BLaER1 treated with 17β-estradiol and CSF1 and Interleukin-3, amounts not matched to agents 10 nM and 100 nM (cell line): ENCODE measurements around the gene ALDH7A1.

Experiments used
- H3K27ac ChIP-seq, 11 experiments: shearing (Covaris generic); formaldehyde crosslinking; 2 replicates each; pipeline ENCODE4 v1.8.1; 2022
- H3K27me3 ChIP-seq, 11 experiments: shearing (Covaris generic); formaldehyde crosslinking; 2 replicates each; pipeline ENCODE4 v1.8.1; 2022
- H3K36me3 ChIP-seq, 11 experiments: shearing (Covaris generic); formaldehyde crosslinking; 2 replicates each; pipeline ENCODE4 v1.8.1; 2022
- H3K4me1 ChIP-seq, 10 experiments: shearing (Covaris generic); formaldehyde crosslinking; 2 replicates each; pipeline ENCODE4 v1.8.1; 2022
- H3K4me2 ChIP-seq, 11 experiments: shearing (Covaris generic); formaldehyde crosslinking; 2 replicates each; pipeline ENCODE4 v1.8.1; 2022
- H3K4me3 ChIP-seq, 10 experiments: shearing (Covaris generic); formaldehyde crosslinking; 2 replicates each; pipeline ENCODE4 v1.8.1; 2022
- H3K9ac ChIP-seq, 11 experiments: shearing (Covaris generic); formaldehyde crosslinking; 2 replicates each; pipeline ENCODE4 v1.8.1; 2022
- H3K9me3 ChIP-seq, 11 experiments: shearing (Covaris generic); formaldehyde crosslinking; replicated peaks in 1 of 11; 2 replicates each; pipeline ENCODE4 v1.8.1; 2022
- H4K20me1 ChIP-seq, 11 experiments: shearing (Covaris generic); formaldehyde crosslinking; 2 replicates each; pipeline ENCODE4 v1.8.1; 2022
- Cebpa-rat ChIP-seq, 11 experiments: shearing (Covaris generic); IDR thresholded peaks; 2 replicates each; pipeline ENCODE4 v1.8.1; 2022

The ALDH7A1 gene

DNA sequence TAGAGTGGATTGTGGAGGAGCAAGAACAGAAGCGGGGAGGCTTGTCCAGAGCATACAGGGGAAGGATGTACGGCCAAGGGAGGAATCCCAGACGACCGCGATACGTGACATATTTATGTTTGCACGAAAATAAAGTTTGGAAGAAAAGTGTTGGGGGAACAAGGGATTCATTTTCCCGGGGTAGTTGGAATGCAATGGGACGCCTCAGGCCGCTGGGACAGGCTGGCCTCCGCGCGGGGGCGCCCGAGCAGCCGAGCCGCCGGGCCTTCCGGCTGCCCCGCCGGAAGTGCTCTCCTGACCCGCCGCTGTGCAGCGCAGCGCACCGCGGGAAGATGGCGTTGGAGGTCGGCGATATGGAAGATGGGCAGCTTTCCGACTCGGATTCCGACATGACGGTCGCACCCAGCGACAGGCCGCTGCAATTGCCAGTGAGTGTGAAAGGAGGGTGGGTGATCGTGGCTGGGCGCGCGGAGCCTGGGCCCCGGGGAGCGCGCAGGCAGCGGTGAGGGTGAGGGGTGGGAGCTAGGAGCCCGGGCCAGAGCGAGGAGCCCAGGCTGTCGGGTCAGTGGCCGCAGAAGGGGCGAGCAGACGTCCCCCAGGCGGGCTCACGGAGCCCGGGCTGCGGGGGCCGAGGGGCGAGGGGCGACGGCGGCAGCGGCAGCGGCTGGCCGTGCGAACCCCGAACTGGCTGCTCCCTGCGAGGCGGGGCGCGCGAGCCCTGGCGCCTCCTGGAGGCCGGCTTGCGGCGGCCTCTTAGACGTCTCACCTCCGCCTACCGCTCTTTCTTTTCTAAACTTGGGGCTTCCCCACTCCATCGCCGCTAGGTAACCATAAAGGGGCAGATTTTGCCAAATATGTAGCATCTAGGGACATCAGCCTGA lies 5.9 kb upstream of the ALDH7A1 start, which contains the start of gene PHAX:
TSS of gene PHAX (plus strand) at position 317 of the 881 bp plus-strand sequence. CDS start at position 333, 16 bp downstream.
- H3K36me3 ChIP-seq = peaks cover 25 to 34% (median 30%) of the 10 kb centered on the region in 11 experiments
- peak within 1 kb of the TSS; percentile 78 to 98 (median 89) for H3K4me2 ChIP-seq
- peaks cover 20 to 51% (median 23%) of the 10 kb centered on the region in 10 experiments; a peak in 19 of 20 replicates for H3K4me1 ChIP-seq
- H3K9ac ChIP-seq = peak within 1 kb of the TSS; percentile 87 to 95 (median 91)
- no peak for TF ChIP-seq Cebpa-rat (IDR thresholded peaks at IDR 0.05)
- H3K27ac ChIP-seq = peak within 1 kb of the TSS; percentile 72 to 94 (median 86)
- peaks cover 0 to 47% (median 39%) of the 10 kb centered on the region in 11 experiments; a peak in 19 of 22 replicates for H4K20me1 ChIP-seq
- H3K9me3 ChIP-seq = peaks cover 0 to 10% (median 7%) of the 10 kb centered on the region in 11 experiments; a peak in 10 of 22 replicates
- peak within 1 kb of the TSS; percentile 75 to 100 (median 94) for H3K4me3 ChIP-seq
- peaks cover under 1 to 7% (median 4%) of the 10 kb centered on the region in 11 experiments; a peak in 19 of 22 replicates for H3K27me3 ChIP-seq

DNA sequence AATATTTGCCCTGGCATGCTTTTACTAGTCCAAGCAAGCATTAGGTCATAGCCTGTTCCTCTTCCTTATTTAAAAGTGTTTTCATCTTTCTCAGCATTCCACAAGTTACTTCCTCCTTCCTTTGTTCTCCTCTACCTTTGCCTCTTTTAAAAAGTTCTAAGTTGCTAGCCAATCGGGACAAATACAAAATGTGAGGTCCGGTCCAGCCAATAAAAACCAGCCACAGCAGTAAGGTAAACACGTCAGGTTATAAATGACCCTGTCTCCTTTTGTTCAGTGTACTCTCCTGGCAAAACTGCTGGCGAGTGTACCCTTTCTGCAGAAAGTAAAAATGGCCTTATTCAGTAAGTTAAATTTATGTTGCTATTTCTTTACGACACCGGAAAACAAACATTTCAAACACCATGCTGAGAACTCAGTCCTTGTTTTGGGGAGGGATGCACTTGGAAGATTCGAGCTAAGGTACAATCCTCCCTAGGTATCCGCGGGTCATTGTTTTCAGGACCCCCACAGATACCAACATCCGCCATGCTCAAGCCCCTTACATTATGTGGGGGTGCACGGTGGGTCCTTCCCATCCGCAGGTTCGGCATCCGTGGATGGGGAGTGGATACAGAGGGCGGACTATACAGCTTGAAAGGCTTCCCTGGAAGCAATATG lies 5.1 kb upstream of the ALDH7A1 start:
- peak overlapping the region; percentile 75 to 100 (median 94); a peak in 18 of 20 replicates for H3K4me3 ChIP-seq
- H3K9me3 ChIP-seq = peaks cover 0 to 14% (median 8%) of the 10 kb centered on the region in 11 experiments; a peak in 10 of 22 replicates
- peaks cover 18 to 26% (median 22%) of the 10 kb centered on the region in 11 experiments for H3K36me3 ChIP-seq
- H3K9ac ChIP-seq = peak overlapping the region in 2 of 11 experiments; percentile 90 to 93; a peak in 2 of 22 replicates
- H3K27ac ChIP-seq = peak overlapping the region in 6 of 11 experiments; percentile 34 to 88 (median 85); a peak in 9 of 22 replicates
- H3K27me3 ChIP-seq = peaks cover 9 to 14% (median 12%) of the 10 kb centered on the region in 11 experiments
- H3K4me2 ChIP-seq = peak overlapping the region in 5 of 11 experiments; percentile 0 to 65 (median 21); a peak in 7 of 22 replicates
- peaks cover 13 to 43% (median 20%) of the 10 kb centered on the region in 10 experiments; a peak in 19 of 20 replicates for H3K4me1 ChIP-seq
- peaks cover 0 to 39% (median 32%) of the 10 kb centered on the region in 11 experiments; a peak in 16 of 22 replicates for H4K20me1 ChIP-seq

DNA sequence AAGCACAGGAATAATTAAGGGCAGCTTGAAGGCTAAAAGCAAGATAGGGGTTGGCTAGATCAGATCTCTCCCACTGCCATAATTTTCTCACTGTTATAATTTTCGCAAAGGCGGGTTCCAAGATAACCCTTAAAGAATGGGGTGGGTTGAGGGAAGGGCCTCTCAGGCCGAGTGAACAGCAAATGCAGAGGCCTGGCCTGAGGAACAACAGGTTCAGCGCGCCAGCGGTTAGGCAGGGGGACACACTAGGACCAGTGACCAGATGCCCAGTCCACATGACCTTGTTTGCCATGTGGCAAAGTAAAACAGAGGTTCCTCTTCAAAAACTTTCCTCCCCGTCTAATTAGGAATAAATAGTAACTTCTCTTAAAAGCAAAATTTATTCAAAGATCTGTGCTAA lies 4.5 kb upstream of the ALDH7A1 start:
- peaks cover 0 to 33% (median 28%) of the 10 kb centered on the region in 11 experiments; a peak in 14 of 22 replicates for H4K20me1 ChIP-seq
- peak overlapping the region in 5 of 11 experiments; percentile 15 to 88 (median 59); a peak in 8 of 22 replicates for H3K27ac ChIP-seq

DNA sequence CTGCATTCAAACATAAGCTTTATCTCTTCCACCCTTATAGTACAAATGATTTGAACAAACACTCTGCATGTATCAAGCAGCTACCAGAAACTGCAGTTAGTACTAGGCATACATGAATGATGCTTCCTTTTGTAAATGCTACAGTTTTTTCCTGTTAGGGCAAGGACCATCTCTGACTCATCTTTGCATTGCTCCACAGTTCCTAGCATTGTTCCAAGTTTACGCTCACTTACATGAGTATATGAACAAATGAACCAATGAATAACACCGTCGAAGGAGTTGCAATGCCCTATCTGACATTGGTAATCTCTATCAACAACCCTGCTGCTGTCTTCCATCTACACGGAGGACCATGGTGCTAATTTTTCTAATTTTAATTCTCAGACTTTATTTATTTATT lies 2.1 kb upstream of the ALDH7A1 start:
- H3K27ac ChIP-seq = no peak overlapping the region
- peaks cover 0 to 9% (median 8%) of the 10 kb centered on the region in 11 experiments; a peak in 12 of 22 replicates for H4K20me1 ChIP-seq
- no peak overlapping the region for H3K4me3 ChIP-seq
- H3K4me1 ChIP-seq = peaks cover 13 to 41% (median 23%) of the 10 kb centered on the region in 10 experiments; a peak in 19 of 20 replicates
- H3K9ac ChIP-seq = no peak overlapping the region
- H3K36me3 ChIP-seq = peaks cover 0 to 3% (median 0%) of the 10 kb centered on the region in 11 experiments; a peak in 4 of 22 replicates
- H3K27me3 ChIP-seq = peaks cover 21 to 37% (median 30%) of the 10 kb centered on the region in 11 experiments
- TF ChIP-seq Cebpa-rat (IDR thresholded peaks at IDR 0.05) = no peak
- no peak overlapping the region for H3K4me2 ChIP-seq
- H3K9me3 ChIP-seq = peaks cover 0 to 21% (median 9%) of the 10 kb centered on the region in 11 experiments; a peak in 11 of 22 replicates

More for the DNA sequence above, 4.5 kb upstream of the ALDH7A1 start:
- TF ChIP-seq Cebpa-rat (IDR thresholded peaks at IDR 0.05) = no peak
- Histone ChIP-seq H3K27me3 (peaks cover 15 to 20% (median 18%) of the 10 kb centered on the region in 11 experiments), H3K9me3 (peaks cover 0 to 20% (median 9%) of the 10 kb centered on the region in 11 experiments; a peak in 11 of 22 replicates), H3K9ac (no peak overlapping the region), H3K4me3 (no peak overlapping the region), H3K4me2 (peak overlapping the region in 3 of 11 experiments; percentile 19 to 65 (median 64); a peak in 7 of 22 replicates), H3K4me1 (peaks cover 11 to 37% (median 16%) of the 10 kb centered on the region in 10 experiments; a peak in 19 of 20 replicates), H3K36me3 (peaks cover 13 to 20% (median 16%) of the 10 kb centered on the region in 11 experiments)

DNA sequence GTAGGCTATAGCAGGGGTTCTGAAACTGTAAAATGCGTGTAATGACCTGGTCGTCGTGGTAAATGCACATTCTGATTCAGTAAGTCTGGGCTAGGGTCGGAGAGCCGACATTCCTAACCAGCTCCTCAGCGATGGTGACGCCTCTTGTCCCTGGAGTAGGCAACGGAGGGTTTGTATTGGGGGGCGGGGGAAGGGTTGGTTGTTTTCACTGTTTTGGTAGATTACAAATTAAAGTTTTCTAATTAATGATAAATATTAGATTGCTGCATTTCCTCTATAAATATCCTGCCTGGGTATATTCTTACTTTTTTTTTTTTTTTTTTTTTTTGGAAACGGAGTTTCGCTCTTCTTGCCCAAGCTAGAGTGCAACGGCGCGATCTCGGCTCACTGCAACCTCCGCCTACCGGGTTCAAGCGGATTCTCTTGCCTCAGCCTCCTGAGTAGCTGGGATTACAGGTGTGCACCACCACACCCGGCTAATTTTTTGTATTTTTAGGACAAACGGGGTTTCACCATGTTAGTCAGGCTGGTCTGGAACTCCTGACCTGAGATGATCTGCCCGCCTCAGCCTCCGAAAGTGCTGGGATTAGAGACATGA lies 566 bp upstream of the ALDH7A1 start:
- peak overlapping the region; percentile 64 to 86 (median 74) for H3K4me2 ChIP-seq
- peak overlapping the region; percentile 53 to 72 (median 64) for H3K4me3 ChIP-seq
- peak overlapping the region in 1 of 11 experiments; percentile 26; a peak in 1 of 22 replicates for H3K27ac ChIP-seq
- TF ChIP-seq Cebpa-rat (IDR thresholded peaks at IDR 0.05) = no peak
- peaks cover 21 to 37% (median 30%) of the 10 kb centered on the region in 11 experiments for H3K27me3 ChIP-seq
- H3K9ac ChIP-seq = peak overlapping the region; percentile 44 to 76 (median 68); a peak in 14 of 22 replicates
- H3K9me3 ChIP-seq = peaks cover 0 to 22% (median 10%) of the 10 kb centered on the region in 11 experiments; a peak in 14 of 22 replicates
- peaks cover 0 to 6% (median 1%) of the 10 kb centered on the region in 11 experiments; a peak in 9 of 22 replicates for H3K36me3 ChIP-seq
- no peaks in the 10 kb centered on the region for H4K20me1 ChIP-seq
- H3K4me1 ChIP-seq = peaks cover 5 to 32% (median 14%) of the 10 kb centered on the region in 10 experiments; a peak in 13 of 20 replicates

DNA sequence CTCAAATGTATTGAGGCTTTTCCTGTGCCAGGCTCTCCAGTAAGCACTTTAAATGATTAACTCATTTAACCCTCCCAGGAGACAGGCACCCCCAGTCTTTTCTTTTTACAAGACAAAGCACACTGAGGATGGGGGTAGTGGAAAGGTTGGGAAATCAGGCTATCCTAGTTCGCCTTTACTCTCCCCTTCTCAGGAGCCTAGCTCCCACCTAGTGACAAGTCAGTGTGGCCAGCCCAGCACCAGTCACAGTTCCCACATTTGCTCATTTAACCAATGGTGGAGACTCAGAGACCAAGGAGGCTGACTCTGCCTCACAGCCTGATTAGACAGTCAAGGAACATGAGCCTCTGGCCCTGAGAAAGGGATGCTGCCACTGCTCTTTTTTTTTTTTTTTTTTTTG lies 3.5 kb downstream of the ALDH7A1 start:
- Histone ChIP-seq H3K27me3 (peaks cover 21 to 37% (median 30%) of the 10 kb centered on the region in 11 experiments), H3K4me3 (no peak overlapping the region), H3K27ac (no peak overlapping the region), H3K9me3 (peaks cover 12 to 33% (median 19%) of the 10 kb centered on the region in 11 experiments), H4K20me1 (no peaks in the 10 kb centered on the region), H3K4me1 (peaks cover 0 to 18% (median 11%) of the 10 kb centered on the region in 10 experiments; a peak in 10 of 20 replicates), H3K9ac (no peak overlapping the region), H3K4me2 (no peak overlapping the region), H3K36me3 (peaks cover 0 to 18% (median 13%) of the 10 kb centered on the region in 11 experiments; a peak in 14 of 22 replicates)
- TF ChIP-seq Cebpa-rat (IDR thresholded peaks at IDR 0.05) = no peak

DNA sequence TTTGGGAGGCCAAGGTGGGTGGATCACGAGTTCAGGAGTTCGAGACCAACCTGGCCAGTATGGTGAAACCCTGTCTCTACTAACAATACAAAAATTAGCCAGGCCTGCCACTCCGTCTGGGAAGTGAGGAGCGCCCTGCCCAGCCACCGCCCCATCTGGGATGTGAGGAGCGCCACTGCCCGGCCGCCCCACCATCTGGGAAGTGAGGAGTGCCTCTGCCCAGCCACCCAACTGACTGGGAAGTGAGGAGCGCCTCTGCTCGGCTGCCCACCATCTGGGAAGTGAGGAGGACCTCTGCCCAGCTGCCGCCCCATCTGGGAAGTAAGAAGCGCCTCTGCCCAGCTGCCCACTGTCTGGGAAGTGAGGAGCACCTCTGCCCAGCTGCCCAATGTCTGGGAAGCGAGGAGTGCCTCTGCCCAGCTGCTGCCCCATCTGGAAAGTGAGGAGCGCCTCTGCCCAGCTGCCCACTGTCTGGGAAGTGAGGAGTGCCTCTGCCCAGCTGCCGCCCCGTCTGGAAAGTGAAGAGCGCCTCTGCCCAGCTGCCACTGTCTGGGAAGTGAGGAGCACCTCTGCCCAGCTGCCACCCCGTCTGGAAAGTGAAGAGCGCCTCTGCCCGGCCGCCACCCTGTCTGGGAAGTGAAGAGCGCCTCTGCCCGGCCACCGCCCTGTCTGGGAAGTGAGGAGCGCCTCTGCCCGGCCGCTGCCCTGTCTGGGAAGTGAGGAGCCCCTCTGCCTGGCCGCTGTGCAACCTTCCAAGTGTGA lies 5.3 kb downstream of the ALDH7A1 start:
- no peak overlapping the region for H3K4me3 ChIP-seq
- H3K4me2 ChIP-seq = no peak overlapping the region
- H3K9me3 ChIP-seq = peaks cover 12 to 21% (median 17%) of the 10 kb centered on the region in 11 experiments

More for the DNA sequence above, 5.3 kb downstream of the ALDH7A1 start:
- H3K9ac ChIP-seq = no peak overlapping the region
- H3K27me3 ChIP-seq = peaks cover 9 to 23% (median 13%) of the 10 kb centered on the region in 11 experiments
- peaks cover 0 to 18% (median 13%) of the 10 kb centered on the region in 11 experiments; a peak in 14 of 22 replicates for H3K36me3 ChIP-seq
- no peak for TF ChIP-seq Cebpa-rat (IDR thresholded peaks at IDR 0.05)
- H4K20me1 ChIP-seq = no peaks in the 10 kb centered on the region
- peaks cover 0 to 15% (median 10%) of the 10 kb centered on the region in 10 experiments; a peak in 7 of 20 replicates for H3K4me1 ChIP-seq
- H3K27ac ChIP-seq = no peak overlapping the region
